Fibroblast of skin of right biceps (primary cell): ENCODE data around the gene XG.
A peak's percentile ranks its signal among the peaks of the same experiment; 100 is the strongest.
"Not testable (repeated sequence)": the region's sequence is repeated elsewhere in the genome, so short reads cannot be mapped to it uniquely, and the experiment has no call there.

Experiments used
- DNase-seq: peaks from one replicate; pipeline ENCODE4 v3.0.0-alpha.2; 2013

XG gene

GRCh38 chrX:2735270-2735669, 16.6 kb upstream of the XG start:
- no peak for DNase-seq

- no peak for DNase-seq
These were observed 11.2 kb upstream of the XG start for GRCh38 chrX:2740672-2741071.

GRCh38 chrX:2741386-2741785, 10.5 kb upstream of the XG start:
- DNase-seq = no peak

- not testable (repeated sequence) for DNase-seq
These were observed 5.6 kb upstream of the XG start for GRCh38 chrX:2746250-2746649.

GRCh38 chrX:2748171-2748814, 3.5 kb upstream of the XG start:
- no peak for DNase-seq

GRCh38 chrX:2748815-2749188, 3.0 kb upstream of the XG start:
- DNase-seq = no peak

- DNase-seq = peak; percentile 50
These were observed 549 bp upstream of the XG start for GRCh38 chrX:2751291-2751690.

- DNase-seq = peak; percentile 82
These were observed 601 bp downstream of the XG start for GRCh38 chrX:2752441-2752840.

GRCh38 chrX:2755163-2755715, 3.4 kb downstream of the XG start:
- peak; percentile 30 for DNase-seq

- no peak for DNase-seq
These were observed 4.7 kb downstream of the XG start for GRCh38 chrX:2756548-2756947.

- DNase-seq = no peak
These were observed 9.4 kb downstream of the XG start for GRCh38 chrX:2761246-2761645.

- DNase-seq = not testable (repeated sequence)
These were observed 10.8 kb downstream of the XG start for GRCh38 chrX:2762671-2763070.

- not testable (repeated sequence) for DNase-seq
These were observed 13.1 kb downstream of the XG start for GRCh38 chrX:2764766-2765548.

- DNase-seq = no peak
These were observed 13.7 kb downstream of the XG start for GRCh38 chrX:2765549-2765830.

GRCh38 chrX:2766906-2767305, 15.1 kb downstream of the XG start:
- peak; percentile 59 for DNase-seq

GRCh38 chrX:2767631-2768455, 16.0 kb downstream of the XG start:
- DNase-seq = peak; percentile 17

- DNase-seq = no peak
These were observed 17.8 kb downstream of the XG start for GRCh38 chrX:2769615-2770014.

GRCh38 chrX:2773166-2774055, 21.6 kb downstream of the XG start:
- not testable (repeated sequence) for DNase-seq

- DNase-seq = no peak
These were observed 22.2 kb downstream of the XG start for GRCh38 chrX:2774057-2774456.

GRCh38 chrX:2774776-2775175, 22.9 kb downstream of the XG start:
- DNase-seq = no peak

GRCh38 chrX:2780472-2781225, 28.8 kb downstream of the XG start:
- not testable (repeated sequence) for DNase-seq

GRCh38 chrX:2781226-2781571, 29.4 kb downstream of the XG start:
- no peak for DNase-seq
